ENCODE measurements around the gene TBCA. TPM values are rescaled to one million over a fixed set of nuclear protein-coding genes. Genes with fewer than 3 reads are reported as not detected.

The TBCA gene
- total RNA-seq, 1 experiment from 2014 or later, result 330 TPM

DNA sequence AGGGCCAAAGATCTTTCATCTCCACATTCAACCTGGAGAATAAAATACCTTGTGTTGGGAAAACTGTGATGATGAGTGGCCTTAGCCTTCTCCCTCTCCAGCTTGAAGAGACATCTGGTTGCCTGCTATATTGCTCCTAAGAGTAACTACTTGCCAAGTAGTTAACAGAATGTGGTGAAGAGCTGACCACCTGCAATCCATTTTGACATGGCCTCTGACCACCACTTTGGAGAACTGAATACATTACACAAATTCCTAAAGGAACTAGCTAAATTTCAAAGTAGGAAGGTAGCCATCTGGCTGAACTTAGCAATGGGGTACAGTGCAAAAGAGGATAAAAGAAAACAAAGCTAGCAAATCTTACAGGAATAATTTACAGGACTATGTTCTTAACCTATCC lies 7.2 kb downstream of the TBCA start:
- Histone ChIP-seq H2BK120ac (ENCODE audit: low read depth, low read length, poor library complexity, severe bottlenecking) (no peak overlapping the region), H2BK12ac (ENCODE audit: insufficient read length, low read depth, low read length) (no peak overlapping the region), H3K4ac (ENCODE audit: low read depth, low read length) (no peak overlapping the region), H3K23ac (ENCODE audit: insufficient read length, low read depth, low read length) (no peak overlapping the region), H2BK15ac (ENCODE audit: low read depth, low read length) (no peak overlapping the region), H3K79me1 (ENCODE audit: insufficient read depth, low read depth, low read length, poor library complexity, severe bottlenecking) (peaks cover 3% of the 10 kb centered on the region), H3T11ph (ENCODE audit: low read length) (no peak overlapping the region), H2AK5ac (ENCODE audit: insufficient read length, low read length) (no peak overlapping the region), H2BK20ac (ENCODE audit: low read depth, low read length, poor library complexity, severe bottlenecking) (no peak overlapping the region), H3K23me2 (ENCODE audit: insufficient read length, low read depth, low read length, poor library complexity, severe bottlenecking) (no peaks in the 10 kb centered on the region), H3K79me2 (ENCODE audit: insufficient read depth, low read length) (peaks cover 57% of the 10 kb centered on the region; the same call in 1 of the 2 replicates), H4K91ac (ENCODE audit: insufficient read length, low read depth, low read length) (no peak overlapping the region), H3K27me3 (ENCODE audit: insufficient read depth, low read length) (peaks cover 2% of the 10 kb centered on the region; the same call in 1 of the 2 replicates), H3K4me1 (ENCODE audit: insufficient read depth, low read length) (peaks cover 5% of the 10 kb centered on the region; the same call in 1 of the 2 replicates), H4K5ac (ENCODE audit: insufficient read length, low read depth, low read length) (no peak overlapping the region), H3K18ac (ENCODE audit: insufficient read length, low read depth, low read length) (no peak overlapping the region), H3K9me3 (ENCODE audit: control insufficient read depth, low read depth, low read length) (no peaks in the 10 kb centered on the region), H3K14ac (ENCODE audit: insufficient read depth, low read length) (no peak overlapping the region), H3K56ac (ENCODE audit: insufficient read length, low read depth, low read length) (no peak overlapping the region), H4K20me1 (ENCODE audit: control insufficient read depth, insufficient read depth, insufficient read length) (no peaks in the 10 kb centered on the region), H3K4me2 (ENCODE audit: insufficient read depth, insufficient read length, low read length) (no peak overlapping the region), H3K9ac (ENCODE audit: extremely low read depth, insufficient read length, low read length) (no peak overlapping the region), H4K8ac (replicated peaks; ENCODE audit: insufficient read length, low read depth, low read length) (no peak overlapping the region), H2AFZ (ENCODE audit: low read length) (no peak overlapping the region), H2BK5ac (ENCODE audit: insufficient read length, low read length) (no peak overlapping the region), H3K27ac (ENCODE audit: insufficient read length, low read depth, low read length) (no peak overlapping the region)
- DNase-seq, result no peak
- Mint-ChIP-seq H3K9me3 (peaks cover 0 to 12% of the 10 kb centered on the region in 2 experiments; a peak in 2 of 5 replicates), H3K4me3 (no peak overlapping the region), H3K4me1 (peaks cover 22 to 40% of the 10 kb centered on the region in 2 experiments), H3K27me3 (ENCODE audit: low read depth) (no peaks in the 10 kb centered on the region), H3K27ac (no peak overlapping the region), H3K36me3 (ENCODE audit: insufficient read depth in 1 of 3, low read depth in 3 of 3) (peaks cover 32 to 42% (median 41%) of the 10 kb centered on the region in 3 experiments)
- TF ChIP-seq, protein P1, sequence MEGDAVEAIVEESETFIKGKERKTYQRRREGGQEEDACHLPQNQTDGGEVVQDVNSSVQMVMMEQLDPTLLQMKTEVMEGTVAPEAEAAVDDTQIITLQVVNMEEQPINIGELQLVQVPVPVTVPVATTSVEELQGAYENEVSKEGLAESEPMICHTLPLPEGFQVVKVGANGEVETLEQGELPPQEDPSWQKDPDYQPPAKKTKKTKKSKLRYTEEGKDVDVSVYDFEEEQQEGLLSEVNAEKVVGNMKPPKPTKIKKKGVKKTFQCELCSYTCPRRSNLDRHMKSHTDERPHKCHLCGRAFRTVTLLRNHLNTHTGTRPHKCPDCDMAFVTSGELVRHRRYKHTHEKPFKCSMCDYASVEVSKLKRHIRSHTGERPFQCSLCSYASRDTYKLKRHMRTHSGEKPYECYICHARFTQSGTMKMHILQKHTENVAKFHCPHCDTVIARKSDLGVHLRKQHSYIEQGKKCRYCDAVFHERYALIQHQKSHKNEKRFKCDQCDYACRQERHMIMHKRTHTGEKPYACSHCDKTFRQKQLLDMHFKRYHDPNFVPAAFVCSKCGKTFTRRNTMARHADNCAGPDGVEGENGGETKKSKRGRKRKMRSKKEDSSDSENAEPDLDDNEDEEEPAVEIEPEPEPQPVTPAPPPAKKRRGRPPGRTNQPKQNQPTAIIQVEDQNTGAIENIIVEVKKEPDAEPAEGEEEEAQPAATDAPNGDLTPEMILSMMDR (conservative IDR thresholded peaks at IDR 0.05), result no peak

All from H9 (cell line).